HepG2 (cell line): Measurements from ENCODE around the gene MBD5. TPM values are rescaled to one million over a fixed set of nuclear protein-coding genes. Genes with fewer than 3 reads are reported as not detected.
A peak's percentile ranks its signal among the peaks of the same experiment; 100 is the strongest.
"Not testable (repeated sequence)": the region's sequence is repeated elsewhere in the genome, so short reads cannot be mapped to it uniquely, and the experiment has no call there.

Experiments
- ATAC-seq: fragments of 200-7000 bp; cut with Tn5 transposase; 3 replicates; pipeline ENCODE4 v1.9.1; 2020; ENCODE audit warnings: mild to moderate bottlenecking, moderate library complexity
- BruUV-seq: library from RNA; stranded (reverse); fragments of 400-500 nt; replicated peaks from 2 replicates; lab custom pipeline; 2021; lab: Mats Ljungman, UMichigan
- CTCF ChIA-PET: fragments of 300-600 bp; formaldehyde crosslinking; extraction: SDS; loops from one replicate; lab custom pipeline; 2021; ENCODE audit warnings: low total read pairs, inconsistent platforms, low intra/inter-chr PET ratio; lab: Yijun Ruan, JAX
- POLR2A ChIA-PET: fragments of 350-600 bp; sonication (Branson Sonifier 250); formaldehyde crosslinking; loops from one replicate; lab custom pipeline; 2020; ENCODE audit warnings: antibody characterized with exemption, inconsistent platforms; lab: Yijun Ruan, JAX
- DNase-seq: peaks from one replicate; pipeline ENCODE4 v3.0.0-alpha.2; 2015; ENCODE audit warnings: low spot score
- FAIRE-seq: peaks from 3 replicates; lab custom pipeline; 2011; peaks lifted over from hg19 to GRCh38; lab: Jason Lieb, UNC
- H2AFZ ChIP-seq: one replicate; pipeline ENCODE4 v1.6.1; 2011; ENCODE audit warnings: low read length, inconsistent platforms
- H3K27ac ChIP-seq: fragments of 300-600 bp; 3 replicates; pipeline ENCODE4 v1.8.0; 2011; ENCODE audit warnings: mixed run types, mild to moderate bottlenecking, mixed read lengths, low read length, inconsistent platforms; ENCODE audit not compliant: insufficient read depth; ENCODE audit errors: extremely low read length
- H3K27me3 ChIP-seq, 2 experiments: fragments of 200-600 bp in 1 of 2; 2 replicates in 1 of 2; 3 replicates in 1 of 2; pipeline versions ENCODE4 v1.6.0 to v1.8.0; 2011; ENCODE audit warnings: low read length in 2 of 2, mild to moderate bottlenecking in 2 of 2, moderate library complexity in 2 of 2, inconsistent platforms in 1 of 2; ENCODE audit not compliant: insufficient read depth in 2 of 2, control insufficient read depth in 1 of 2
- H3K36me3 ChIP-seq, 2 experiments: fragments of 200-600 bp in 1 of 2; replicated peaks in 1 of 2; 2 replicates in 1 of 2; 3 replicates in 1 of 2; pipeline versions ENCODE4 v1.5.1 to v1.8.0; 2011; ENCODE audit warnings: low read length in 2 of 2, inconsistent platforms in 1 of 2; ENCODE audit not compliant: insufficient read depth in 2 of 2, control insufficient read depth in 1 of 2
- H3K4me1 ChIP-seq: 2 replicates; pipeline ENCODE4 v1.5.1; 2012; ENCODE audit warnings: low read length, inconsistent platforms; ENCODE audit not compliant: insufficient read depth
- H3K4me2 ChIP-seq: 2 replicates; pipeline ENCODE4 v1.6.0; 2011; ENCODE audit warnings: low read depth, low read length, inconsistent platforms
- H3K4me3 ChIP-seq, 3 experiments: fragments of 200-600 bp in 1 of 3; sonication (generic), shearing (Covaris generic) in 1 of 3; replicated peaks in 1 of 3; 2 replicates each; pipeline ENCODE4 v1.5.1; 2011 to 2016; ENCODE audit warnings: low read length in 3 of 3, inconsistent platforms in 2 of 3, low read depth in 2 of 3, mild to moderate bottlenecking in 2 of 3, control low read depth in 1 of 3, mixed read lengths in 1 of 3; ENCODE audit not compliant: insufficient read depth in 1 of 3
- H3K79me2 ChIP-seq: one replicate; pipeline ENCODE4 v1.6.1; 2011; ENCODE audit warnings: low read length, inconsistent platforms; ENCODE audit not compliant: insufficient read depth
- H3K9ac ChIP-seq: 2 replicates; pipeline ENCODE4 v1.6.0; 2011; ENCODE audit warnings: mild to moderate bottlenecking, low read depth, low read length, inconsistent platforms; ENCODE audit not compliant: insufficient read depth
- H3K9me3 ChIP-seq: 2 replicates; pipeline ENCODE4 v1.5.1; 2012; ENCODE audit warnings: mild to moderate bottlenecking, low read length
- H4K20me1 ChIP-seq: 2 replicates; pipeline ENCODE4 v1.6.0; 2011; ENCODE audit warnings: inconsistent platforms, mild to moderate bottlenecking, low read length, moderate library complexity; ENCODE audit not compliant: insufficient read depth
- BATF2 ChIP-seq: sonication (generic); formaldehyde crosslinking; IDR thresholded peaks from 2 replicates; pipeline ENCODE4 v1.8.0; 2022; ENCODE audit warnings: mild to moderate bottlenecking, missing genetic modification reagents, moderate library complexity
- E2F1 ChIP-seq: sonication (generic); formaldehyde crosslinking; IDR thresholded peaks from 2 replicates; pipeline ENCODE4 v1.5.0; 2020; ENCODE audit warnings: missing genetic modification reagents
- E2F2 ChIP-seq: sonication (generic); formaldehyde crosslinking; IDR thresholded peaks from 2 replicates; pipeline ENCODE4 v1.4.0; 2020; ENCODE audit warnings: missing genetic modification reagents, borderline replicate concordance
- ESRRA ChIP-seq: sonication (generic); formaldehyde crosslinking; IDR thresholded peaks from 2 replicates; pipeline ENCODE4 v1.5.1; 2020; ENCODE audit warnings: mild to moderate bottlenecking, low read depth, missing genetic modification reagents
- HOXA7 ChIP-seq: sonication (generic); formaldehyde crosslinking; IDR thresholded peaks from 2 replicates; pipeline ENCODE4 v1.8.1; 2022; ENCODE audit warnings: mild to moderate bottlenecking, missing genetic modification reagents, moderate library complexity
- KDM1A ChIP-seq: IDR thresholded peaks from 2 replicates; pipeline ENCODE4 v1.6.1; 2016; ENCODE audit warnings: missing compliant biosample characterization
- NFE2L2 ChIP-seq: fragments of 150-350 bp; IDR thresholded peaks from 2 replicates; pipeline ENCODE4 v1.6.1; 2014; ENCODE audit warnings: low read length
- PHF8 ChIP-seq: sonication (generic); formaldehyde crosslinking; IDR thresholded peaks from 2 replicates; pipeline ENCODE4 v1.5.0; 2020; ENCODE audit warnings: missing genetic modification reagents
- PREB ChIP-seq: sonication (generic); formaldehyde crosslinking; IDR thresholded peaks from 2 replicates; pipeline ENCODE4 v1.4.0; 2020; ENCODE audit warnings: missing genetic modification reagents
- TBX3 ChIP-seq: fragments of 450-650 bp; IDR thresholded peaks from 2 replicates; pipeline ENCODE4 v1.6.1; 2017; ENCODE audit warnings: antibody characterized with exemption, mild to moderate bottlenecking, inconsistent platforms, borderline replicate concordance
- ZFP90 ChIP-seq: sonication (generic); formaldehyde crosslinking; IDR thresholded peaks from 2 replicates; pipeline ENCODE4 v1.8.0; 2022; ENCODE audit warnings: missing genetic modification reagents, mild to moderate bottlenecking, inconsistent platforms, borderline replicate concordance
- ZFX ChIP-seq: sonication (generic); formaldehyde crosslinking; IDR thresholded peaks from 2 replicates; pipeline ENCODE4 v1.4.0; 2020; ENCODE audit warnings: mild to moderate bottlenecking, low read depth, missing genetic modification reagents, moderate library complexity
- ZMYM4 ChIP-seq: sonication (generic); formaldehyde crosslinking; IDR thresholded peaks from 2 replicates; pipeline ENCODE4 v1.8.1; 2023; ENCODE audit warnings: mild to moderate bottlenecking, missing genetic modification reagents
- WGBS: methylation state at CpG from one replicate; pipeline ENCODE4 v1.1.6; 2017; ENCODE audit warnings: low lambda C conversion rate; 5-methylcytosine and 5-hydroxymethylcytosine counted together
- in situ Hi-C: cut with HindIII; loops from 2 replicates; pipeline ENCODE4 v1.10.0; 2017; ENCODE audit warnings: low pct_unique_long_range_greater_than_20kb; ENCODE audit not compliant: extremely low pct_ligation_motif_present
- intact Hi-C: fragments of 100-400 bp; cut with micrococcal nuclease; formaldehyde crosslinking; loops from one replicate; pipeline ENCODE4 v1.10.0; 2022; ENCODE audit not compliant: unreplicated experiment
- polyA plus RNA-seq, 8 experiments: library from polyadenylated mRNA; depleted of rRNA in 3 of 8; stranded (reverse) in 7 of 8; unstranded in 1 of 8; fragments of >200 nt; fragmentation: Illumina TruSeq in 4 of 8; extraction: Trizol in 4 of 8; gene quantifications; 2 replicates each; pipeline versions ENCODE4 v1.2.1 to v1.2.3, GENCODE V29; 2011 to 2016; ENCODE audit warnings: low read depth in 4 of 8, missing spikeins in 1 of 8, mixed read lengths in 1 of 8; ENCODE audit not compliant: insufficient read depth in 1 of 8
- total RNA-seq, 5 experiments: library from RNA; depleted of rRNA; stranded (reverse); fragments of >200 nt; fragmentation: Illumina TruSeq; extraction: Trizol; gene quantifications; 2 replicates each; pipeline ENCODE4 v1.2.3, GENCODE V29; 2016; ENCODE audit warnings: low read depth in 1 of 5

The MBD5 gene
- total and polyA plus RNA-seq, 2 of the 13 experiments (the other 11 are each of a cell fraction or from before 2014, with no cell fraction given) = 13.5 to 26.4 TPM

- not testable (repeated sequence) for FAIRE-seq
Measured at GRCh38 chr2:148002420-148002819, 18.5 kb upstream of the MBD5 start.

GRCh38 chr2:148006249-148007007, 14.5 kb upstream of the MBD5 start:
- Histone ChIP-seq H3K79me2 (peaks cover 95% of the 10 kb centered on the region), H2AFZ (no peak overlapping the region), H3K9ac (no peak overlapping the region), H3K27ac (no peak overlapping the region), H3K4me2 (no peak overlapping the region), H3K4me1 (peaks cover 14% of the 10 kb centered on the region), H3K36me3 (no peaks in the 10 kb centered on the region), H3K4me3 (no peak overlapping the region), H3K27me3 (no peaks in the 10 kb centered on the region), H3K9me3 (no peaks in the 10 kb centered on the region), H4K20me1 (peaks cover 16% of the 10 kb centered on the region)
- intact Hi-C loops = no loop called here
- no TSS peak for BruUV-seq
- WGBS = 86% methylated on average over 6 of the region's 6 CpGs
- in situ Hi-C loops = no loop called here
- DNase-seq = no peak
- ChIA-PET CTCF (no interaction called here), POLR2A (interaction anchor here (2.1 kb wide), 1 partner anchor 14 kb away, joined by 12 read pairs; the partner anchor contains the start of genes MBD5 and ORC4)
- no peak for FAIRE-seq
- ATAC-seq = peak; percentile 87
- TF ChIP-seq ZFX (CRISPR knock-in tag) = no peak
- TF ChIP-seq HOXA7 (CRISPR knock-in tag) = no peak
- TF ChIP-seq TBX3 = no peak
- TF ChIP-seq BATF2 (CRISPR knock-in tag) = no peak
- TF ChIP-seq PREB = no peak
- no peak for TF ChIP-seq ESRRA (CRISPR knock-in tag)
- TF ChIP-seq PHF8 (CRISPR knock-in tag) = no peak
- TF ChIP-seq E2F1 (CRISPR knock-in tag) = no peak
- no peak for TF ChIP-seq NFE2L2
- TF ChIP-seq E2F2 = no peak
- no peak for TF ChIP-seq KDM1A (CRISPR knock-in tag)
- TF ChIP-seq ZMYM4 (CRISPR knock-in tag) = 0 out of 2 replicates have a peak, but pooled peaks have one; percentile 23

More at GRCh38 chr2:148002420-148002819, 18.5 kb upstream of the MBD5 start:
- peaks cover 14% of the 10 kb centered on the region for H3K4me1 ChIP-seq
- H3K79me2 ChIP-seq = peaks cover 95% of the 10 kb centered on the region
- H3K9me3 ChIP-seq, intact Hi-C loops: not testable (repeated sequence)
- TF ChIP-seq ZFP90 = peak; percentile 91; the same call in 1 of the 2 replicates
- TF ChIP-seq, all 625 proteins: peak for 1; not testable (repeated sequence) for 624
- CTCF ChIA-PET, BruUV-seq, H3K4me2 ChIP-seq, DNase-seq, H3K9ac ChIP-seq, in situ Hi-C loops, H3K4me3 ChIP-seq, H3K27ac ChIP-seq, POLR2A ChIA-PET, H2AFZ ChIP-seq, H3K27me3 ChIP-seq, H3K36me3 ChIP-seq, ATAC-seq: not testable (repeated sequence)
- peaks cover 14% of the 10 kb centered on the region for H4K20me1 ChIP-seq
